Heart right ventricle (tissue), 16 donors: ENCODE data around the gene ZNF780A. TPM values are rescaled to one million over a fixed set of nuclear protein-coding genes. Genes with fewer than 3 reads are reported as not detected.

Experiments used
- ATAC-seq, 8 donors: fragments of 200-7000 bp; cut with Tn5 transposase; one replicate each; pipeline ENCODE4 v1.9.1; 2020; ENCODE audit warnings: mild to moderate bottlenecking in 8 of 8, moderate library complexity in 8 of 8, moderate number of reproducible peaks in 1 of 8
- DNase-seq, 2 donors: peaks; one replicate each; pipeline ENCODE4 v3.0.0-alpha.2; 2020
- H3K27ac ChIP-seq, 10 donors: fragments of 200-600 bp; sonication (generic) in 2 of 10; one replicate each; pipeline versions ENCODE4 v1.5.0 to v1.8.0; 2020 to 2022; ENCODE audit warnings: mild to moderate bottlenecking in 3 of 10
- H3K27me3 ChIP-seq, 7 donors: fragments of 200-600 bp; one replicate each; pipeline ENCODE4 v1.8.0; 2021 to 2022; ENCODE audit warnings: mild to moderate bottlenecking in 2 of 7
- H3K36me3 ChIP-seq, 9 donors: fragments of 200-600 bp; sonication (generic) in 1 of 9; one replicate each; pipeline versions ENCODE4 v1.5.0 to v1.8.0; 2020 to 2022; ENCODE audit warnings: mild to moderate bottlenecking in 2 of 9
- H3K4me1 ChIP-seq, 9 donors: fragments of 200-600 bp; sonication (generic) in 1 of 9; one replicate each; pipeline versions ENCODE4 v1.5.0 to v1.8.0; 2020 to 2022; ENCODE audit warnings: mild to moderate bottlenecking in 4 of 9
- H3K4me3 ChIP-seq, 10 donors: fragments of 200-600 bp; sonication (generic) in 2 of 10; one replicate each; pipeline versions ENCODE4 v1.5.0 to v1.8.0; 2020 to 2022; ENCODE audit warnings: mild to moderate bottlenecking in 7 of 10, moderate library complexity in 2 of 10
- H3K9me3 ChIP-seq, 11 donors: fragments of 200-600 bp in 10 of 11; sonication (generic) in 2 of 11; one replicate each; pipeline versions ENCODE4 v1.5.0 to v1.8.0; 2013 to 2022; ENCODE audit warnings: mild to moderate bottlenecking in 2 of 11, control low read depth in 1 of 11, moderate library complexity in 1 of 11
- WGBS, 2 donors: extraction: QIAGEN DNeasy Blood & Tissue Kit; methylation state at CpG; one replicate each; pipeline ENCODE4 v1.1.7; 2013; ENCODE audit warnings: inconsistent platforms in 1 of 2; 5-methylcytosine and 5-hydroxymethylcytosine counted together
- intact Hi-C, 10 donors: fragments of 100-400 bp; cut with DNase I; formaldehyde crosslinking; loops; one replicate each; pipeline versions ENCODE4 v1.11.1 to v1.14.2; 2022
- polyA plus RNA-seq, 2 donors: library from polyadenylated mRNA; stranded (reverse); fragments of 200-250 nt; gene quantifications; one replicate each; pipeline ENCODE4 v1.2.3, GENCODE V29; 2013
- total RNA-seq, 10 donors: library from RNA; stranded (reverse); fragmentation: NEBNext Ultra II Directional in 3 of 10; extraction: Animal tissue kit (Norgen Biotek cat#: 25700) in 3 of 10; gene quantifications; one replicate each; pipeline versions ENCODE4 v1.2.1 to v1.2.4, GENCODE V29; 2021 to 2023
- TF ChIP-seq, protein P1 (sequence below), 9 donors: fragments of 200-600 bp; sonication (generic) in 2 of 9; IDR thresholded peaks; one replicate each; pipeline versions ENCODE4 v1.5.0 to v1.8.0; 2021 to 2022; ENCODE audit warnings: antibody characterized with exemption in 9 of 9, mild to moderate bottlenecking in 5 of 9, moderate library complexity in 1 of 9
- donor health status: Arrhythmogenic right ventricular cardiomyopathy.
- donor health status: ischemic (EF 13 %, LVEDD 7.1; RV severe dilation, severe dysfunction).
- donor health status: healthy with polysubstance abuse.
- donor health status: DM: no; HTN: yes; CAD: no.
- donor health status: DM: no; HTN: no; CAD: no.
- donor health status: ischemic (EF 25% LVEDD 6.9; RV normal size, moderate dysfunction).
- donor health status: ischemic (EF 25% LVEDD 5.7; RV mildly dilated, moderate dysfunction).
- donor health status: healthy.
- donor health status: DM: yes; HTN: yes; CAD: no.
- donor health status: Ischemic cardiomyopathy.
- donor health status: ischemic (EF 35%, LVEDD 5.7; RV mildly dilated, moderate dysfunction).
- donor health status: nonischemic (EF 11% LVEDD 7.7; RV severe dilation, severe dysfunction).
- donor health status: DM: yes; HTN: yes; CAD: no.
- donor health status: PGD.
- donor health status: ischemic (EF 29% LVEDD 5.4; RV normal size, mild dysfunction).
- donor health status: nonischemic (EF 23%, LVEDD 6.1; RV moderate dilation, normal function).

Gene ZNF780A
- total and polyA plus RNA-seq, 12 donors: 5.5 to 19.4 (median 11.8) TPM

DNA sequence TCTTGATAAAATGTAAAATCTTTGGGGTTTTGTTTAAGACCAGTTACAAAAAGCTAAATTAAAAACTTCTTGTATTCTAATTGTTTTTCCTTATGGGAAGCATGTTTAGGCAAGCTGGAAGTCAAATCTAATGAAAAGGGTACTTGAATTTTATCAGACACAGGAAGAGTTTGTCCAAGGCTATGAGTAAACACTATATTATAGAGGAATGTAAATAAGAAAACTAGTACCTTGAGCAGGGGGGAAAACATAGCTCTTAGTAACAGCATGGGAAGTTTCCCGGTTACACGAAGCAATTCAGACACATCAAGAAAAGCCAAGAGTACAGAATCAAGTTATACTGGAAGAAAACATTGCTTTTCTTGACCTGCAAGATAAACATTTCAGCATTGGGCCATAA, 19.8 kb upstream of the ZNF780A start:
- no peak overlapping the region for H3K4me3 ChIP-seq
- ATAC-seq (no peak), DNase-seq (no peak)
- peaks cover 0 to 7% (median 0%) of the 10 kb centered on the region in 11 donors for H3K9me3 ChIP-seq
- TF ChIP-seq, protein P1, sequence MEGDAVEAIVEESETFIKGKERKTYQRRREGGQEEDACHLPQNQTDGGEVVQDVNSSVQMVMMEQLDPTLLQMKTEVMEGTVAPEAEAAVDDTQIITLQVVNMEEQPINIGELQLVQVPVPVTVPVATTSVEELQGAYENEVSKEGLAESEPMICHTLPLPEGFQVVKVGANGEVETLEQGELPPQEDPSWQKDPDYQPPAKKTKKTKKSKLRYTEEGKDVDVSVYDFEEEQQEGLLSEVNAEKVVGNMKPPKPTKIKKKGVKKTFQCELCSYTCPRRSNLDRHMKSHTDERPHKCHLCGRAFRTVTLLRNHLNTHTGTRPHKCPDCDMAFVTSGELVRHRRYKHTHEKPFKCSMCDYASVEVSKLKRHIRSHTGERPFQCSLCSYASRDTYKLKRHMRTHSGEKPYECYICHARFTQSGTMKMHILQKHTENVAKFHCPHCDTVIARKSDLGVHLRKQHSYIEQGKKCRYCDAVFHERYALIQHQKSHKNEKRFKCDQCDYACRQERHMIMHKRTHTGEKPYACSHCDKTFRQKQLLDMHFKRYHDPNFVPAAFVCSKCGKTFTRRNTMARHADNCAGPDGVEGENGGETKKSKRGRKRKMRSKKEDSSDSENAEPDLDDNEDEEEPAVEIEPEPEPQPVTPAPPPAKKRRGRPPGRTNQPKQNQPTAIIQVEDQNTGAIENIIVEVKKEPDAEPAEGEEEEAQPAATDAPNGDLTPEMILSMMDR (IDR thresholded peaks at IDR 0.05): no peak
- peaks cover 0 to 12% (median 0%) of the 10 kb centered on the region in 7 donors for H3K27me3 ChIP-seq
- H3K36me3 ChIP-seq: no peaks in the 10 kb centered on the region
- WGBS, 2 donors: 71 to 87% methylated on average over 2 of the region's 2 CpGs
- no peak overlapping the region for H3K27ac ChIP-seq
- intact Hi-C loops: no loop called here
- no peaks in the 10 kb centered on the region for H3K4me1 ChIP-seq

DNA sequence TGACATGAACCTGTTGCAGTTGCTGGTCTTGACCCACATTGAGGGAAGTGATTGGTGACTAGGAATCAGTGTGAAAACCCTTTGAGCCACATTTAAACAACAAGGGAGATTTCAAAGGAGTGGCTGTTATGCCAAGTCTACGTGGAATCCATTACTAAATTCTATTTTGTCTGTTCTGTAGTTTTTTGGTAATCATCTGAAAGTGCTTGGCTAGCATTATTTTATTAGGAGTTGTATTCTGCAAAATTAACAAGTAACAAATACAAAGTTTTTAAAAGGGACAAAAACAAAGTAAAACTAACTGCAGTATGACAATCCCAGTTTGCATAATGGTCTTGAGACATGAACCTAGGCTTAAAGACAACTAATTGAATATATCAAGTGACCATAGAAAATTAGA, 14.0 kb upstream of the ZNF780A start:
- 45 to 52% methylated on average over 1 of the region's 1 CpG for WGBS, 2 donors
- Histone ChIP-seq H3K4me3 (no peak overlapping the region), H3K36me3 (no peaks in the 10 kb centered on the region), H3K9me3 (no peaks in the 10 kb centered on the region), H3K27ac (no peak overlapping the region), H3K27me3 (peaks cover 0 to 5% (median 0%) of the 10 kb centered on the region in 7 donors), H3K4me1 (no peaks in the 10 kb centered on the region)
- no peak for DNase-seq
- intact Hi-C loops: no loop called here
- ATAC-seq: no peak
- TF ChIP-seq, protein P1 (IDR thresholded peaks at IDR 0.05): no peak

DNA sequence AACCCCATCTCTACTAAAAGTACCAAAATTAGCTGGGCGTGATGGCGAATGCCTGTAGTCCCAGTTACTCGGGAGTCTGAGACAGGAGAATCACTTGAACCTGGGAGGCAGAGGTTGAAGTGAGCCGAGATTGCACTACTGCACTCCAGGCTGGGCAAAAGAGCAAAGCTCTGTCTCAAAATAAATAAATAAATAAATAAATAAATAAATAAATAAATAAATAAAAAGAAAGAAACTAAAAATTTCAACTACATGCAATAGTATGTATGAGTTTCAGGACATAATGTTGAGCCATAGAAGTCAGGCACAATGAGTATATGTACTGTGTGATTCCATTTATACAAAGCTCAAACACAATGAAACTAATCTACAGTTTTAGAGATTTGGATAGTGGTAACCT, 12.9 kb upstream of the ZNF780A start:
- Histone ChIP-seq H3K9me3 (no peaks in the 10 kb centered on the region), H3K27me3 (peaks cover 0 to 4% (median 0%) of the 10 kb centered on the region in 7 donors), H3K36me3 (no peaks in the 10 kb centered on the region), H3K27ac (no peak overlapping the region), H3K4me3 (no peak overlapping the region), H3K4me1 (no peaks in the 10 kb centered on the region)
- intact Hi-C loops: no loop called here
- no peak for ATAC-seq
- WGBS, 2 donors: 85 to 91% methylated on average over 4 of the region's 4 CpGs
- TF ChIP-seq, protein P1 (IDR thresholded peaks at IDR 0.05): no peak
- no peak for DNase-seq

DNA sequence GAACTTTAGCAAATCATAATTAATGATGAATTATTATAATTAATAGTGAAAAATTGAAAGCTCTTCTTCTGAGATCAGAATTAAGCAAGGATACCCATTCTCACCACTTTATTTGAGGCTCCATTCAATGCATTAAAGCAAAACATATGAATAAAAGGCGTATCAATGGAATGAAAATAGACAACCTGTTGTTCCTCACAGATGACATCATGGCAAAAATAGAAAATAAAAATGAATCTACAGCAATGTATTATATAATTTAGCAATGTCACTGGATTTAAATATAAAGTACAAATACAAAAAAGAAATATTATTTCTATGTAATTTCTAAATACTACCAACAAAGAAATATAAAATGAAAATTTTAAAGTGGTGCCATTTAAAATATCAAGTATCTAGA, 11.1 kb upstream of the ZNF780A start:
- H3K4me3 ChIP-seq: no peak overlapping the region
- H3K36me3 ChIP-seq: no peaks in the 10 kb centered on the region
- intact Hi-C loops: no loop called here
- 75 to 86% methylated on average over 1 of the region's 1 CpG for WGBS, 2 donors
- ATAC-seq (no peak), DNase-seq (no peak)
- no peaks in the 10 kb centered on the region for H3K9me3 ChIP-seq
- H3K27ac ChIP-seq: no peak overlapping the region
- peaks cover 0 to 21% (median 0%) of the 10 kb centered on the region in 7 donors for H3K27me3 ChIP-seq
- no peaks in the 10 kb centered on the region for H3K4me1 ChIP-seq
- TF ChIP-seq, protein P1 (IDR thresholded peaks at IDR 0.05): no peak
